GM19023 (cell line): ENCODE results near the gene SCFD2.

Experiments
- ATAC-seq: cut with Tn5 transposase; IDR thresholded peaks from one replicate; pipeline ENCODE4 v1.9.1; 2021; ENCODE audit warnings: mild to moderate bottlenecking, moderate library complexity; ENCODE audit not compliant: unreplicated experiment

Gene SCFD2

GRCh38 chr4:53019485-53020382 is 346.1 kb downstream of the SCFD2 start:
- no peak for ATAC-seq

GRCh38 chr4:53018471-53018870 is 347.4 kb downstream of the SCFD2 start:
- ATAC-seq, result no peak

GRCh38 chr4:53016099-53016820 is 349.6 kb downstream of the SCFD2 start:
- no peak for ATAC-seq

GRCh38 chr4:53015681-53016080 is 350.2 kb downstream of the SCFD2 start:
- ATAC-seq, result no peak

- no peak for ATAC-seq
Measured at GRCh38 chr4:53014881-53015280, 351.0 kb downstream of the SCFD2 start.

- ATAC-seq, result no peak
Measured at GRCh38 chr4:53013873-53014775, 351.7 kb downstream of the SCFD2 start.

- peak; percentile 65 for ATAC-seq
Measured at GRCh38 chr4:53012738-53013137, 353.1 kb downstream of the SCFD2 start.

- ATAC-seq, result no peak
Measured at GRCh38 chr4:53011259-53011905, 354.5 kb downstream of the SCFD2 start.

- ATAC-seq, result no peak
Measured at GRCh38 chr4:53010318-53010717, 355.5 kb downstream of the SCFD2 start.

- ATAC-seq, result no peak
Measured at GRCh38 chr4:53009824-53010223, 356.0 kb downstream of the SCFD2 start.

- ATAC-seq, result no peak
Measured at GRCh38 chr4:53007024-53007423, 358.8 kb downstream of the SCFD2 start.

GRCh38 chr4:53005808-53006207 is 360.1 kb downstream of the SCFD2 start:
- no peak for ATAC-seq

GRCh38 chr4:53005149-53005546 is 360.7 kb downstream of the SCFD2 start:
- no peak for ATAC-seq

- no peak for ATAC-seq
Measured at GRCh38 chr4:53004497-53005148, 361.2 kb downstream of the SCFD2 start.

- no peak for ATAC-seq
Measured at GRCh38 chr4:53003959-53004358, 361.9 kb downstream of the SCFD2 start.

- no peak for ATAC-seq
Measured at GRCh38 chr4:53000560-53000959, 365.3 kb downstream of the SCFD2 start.

- ATAC-seq, result no peak
Measured at GRCh38 chr4:52999626-53000025, 366.2 kb downstream of the SCFD2 start.

GRCh38 chr4:52998413-52998812 is 367.4 kb downstream of the SCFD2 start:
- ATAC-seq, result no peak

GRCh38 chr4:52997132-52997416 is 368.8 kb downstream of the SCFD2 start:
- ATAC-seq, result no peak
